B cell (primary cell): ENCODE results near the gene ITSN1.

Experiments
- CTCF ChIP-seq: fragments of 200-600 bp; IDR thresholded peaks from one replicate; pipeline ENCODE4 v1.8.0; 2022; ENCODE audit warnings: antibody characterized with exemption, mild to moderate bottlenecking
- EZH2 ChIP-seq: IDR thresholded peaks from 2 replicates; pipeline ENCODE4 v1.6.1; 2012; ENCODE audit warnings: borderline replicate concordance, low read depth, mild to moderate bottlenecking, moderate library complexity, low read length; ENCODE audit not compliant: insufficient read depth, poor library complexity, severe bottlenecking

DNA sequence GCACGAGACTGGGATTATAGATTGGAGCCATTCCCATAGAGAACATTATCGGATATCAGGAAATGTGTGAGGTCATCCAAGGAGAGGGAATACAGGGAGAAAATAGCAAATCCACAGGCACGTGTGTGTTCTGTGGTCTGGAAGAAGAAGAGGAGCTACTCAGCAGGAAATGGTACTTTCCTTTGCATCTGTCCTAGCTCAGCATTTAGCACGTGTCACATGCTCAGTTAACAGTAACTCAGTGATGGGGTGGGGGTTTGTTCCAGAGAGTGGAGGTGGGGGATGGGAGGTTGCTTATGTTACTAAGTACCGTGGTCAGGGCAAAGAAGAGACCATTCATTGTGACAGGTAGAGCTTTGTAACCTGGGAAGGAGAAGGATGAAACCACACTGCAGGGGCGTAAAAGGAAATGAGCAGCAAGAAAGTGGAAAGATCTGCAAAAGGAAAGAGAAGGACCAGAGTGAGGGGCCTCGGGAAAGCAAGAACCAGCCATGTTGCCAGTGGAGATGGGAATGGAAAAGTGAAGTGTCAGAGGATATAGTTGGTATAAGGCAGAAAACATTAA is 172.9 kb downstream of the ITSN1 start:
- TF ChIP-seq CTCF (no peak), EZH2 (no peak)
